DMS153 (cell line): ENCODE results near the gene TEAD4.

Experiments used
- DNase-seq: peaks from one replicate; lab custom pipeline; 2025; lab: John Stamatoyannopoulos, UW

Gene TEAD4

DNA sequence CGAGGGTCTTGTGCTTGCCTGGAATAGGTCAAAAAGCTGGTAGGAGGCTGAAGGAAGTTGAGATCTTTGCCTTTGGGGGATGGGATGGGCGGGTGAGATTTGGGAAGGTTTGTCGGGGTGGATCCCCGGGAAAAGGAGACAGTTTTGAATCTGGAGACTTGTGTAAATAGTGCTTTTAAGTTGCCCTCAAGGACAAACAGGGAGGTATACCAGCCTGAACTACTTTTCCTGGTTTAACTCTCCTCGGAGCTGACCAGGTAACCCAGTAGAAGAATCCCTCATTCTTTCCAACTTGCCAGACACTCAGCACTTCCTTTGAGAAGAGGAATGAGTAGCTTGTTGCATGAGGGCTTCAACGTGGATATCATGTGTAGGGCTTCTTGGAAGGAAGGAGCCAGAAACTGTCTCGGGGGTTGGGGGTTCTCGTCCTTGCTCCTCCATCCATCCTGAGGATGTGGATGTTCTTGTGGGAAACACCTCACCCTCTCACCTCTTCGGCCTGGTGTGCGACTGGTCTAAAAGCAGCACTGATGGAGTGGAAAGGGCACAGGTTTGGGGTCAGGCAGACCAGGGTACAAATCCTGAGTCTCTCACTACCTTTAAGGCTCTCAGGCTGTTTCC is 1.9 kb downstream of the TEAD4 start:
- no peak for DNase-seq

DNA sequence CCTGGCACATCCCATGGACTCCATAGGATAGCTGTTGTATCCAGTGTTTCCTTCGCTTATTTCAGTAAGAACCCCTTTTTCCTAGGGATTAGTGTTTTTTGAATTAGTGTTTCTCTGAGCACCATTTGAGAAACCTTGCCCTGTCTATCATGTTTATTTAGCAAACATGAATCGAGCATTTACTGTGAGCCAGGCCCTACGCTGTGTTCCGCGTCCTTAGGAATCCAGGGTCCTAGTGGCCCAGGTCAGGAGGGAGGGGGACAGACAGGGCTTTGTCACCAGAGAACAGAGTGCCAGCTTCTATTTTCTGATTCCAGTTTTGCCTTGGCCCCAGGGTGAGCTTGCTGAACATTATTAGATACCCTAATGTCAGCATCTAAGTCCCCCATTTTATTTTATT is 2.5 kb downstream of the TEAD4 start:
- DNase-seq: no peak

DNA sequence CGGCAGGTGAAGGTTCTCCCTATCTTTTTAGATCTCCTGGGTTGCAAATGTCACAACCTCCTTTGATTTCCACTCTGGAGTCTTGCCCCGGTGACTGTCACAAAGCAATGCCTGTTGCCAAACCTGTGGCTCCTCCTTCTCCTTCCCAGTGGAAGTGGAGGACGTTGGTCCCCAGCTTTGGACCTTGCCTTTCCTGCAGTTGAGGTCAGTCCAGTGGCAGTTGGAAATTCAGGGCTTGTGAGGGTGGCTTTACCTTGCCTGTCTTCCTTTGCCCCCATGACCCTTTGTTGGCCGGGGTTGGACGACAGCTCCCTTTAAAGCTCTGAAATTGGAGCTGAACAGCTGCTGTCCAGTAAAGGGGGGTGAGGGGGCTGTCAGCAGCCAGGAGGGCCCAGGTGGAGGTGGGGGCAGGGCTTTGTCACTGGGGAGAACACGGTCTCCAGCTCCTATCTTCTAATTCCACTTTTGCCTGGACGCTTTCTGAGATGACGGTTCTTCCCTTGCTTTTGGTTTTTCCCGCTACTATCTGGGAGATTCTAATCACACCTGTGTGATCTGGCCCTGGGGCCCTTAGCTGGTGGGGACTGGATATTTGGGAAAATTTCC is 4.1 kb downstream of the TEAD4 start:
- DNase-seq: no peak

DNA sequence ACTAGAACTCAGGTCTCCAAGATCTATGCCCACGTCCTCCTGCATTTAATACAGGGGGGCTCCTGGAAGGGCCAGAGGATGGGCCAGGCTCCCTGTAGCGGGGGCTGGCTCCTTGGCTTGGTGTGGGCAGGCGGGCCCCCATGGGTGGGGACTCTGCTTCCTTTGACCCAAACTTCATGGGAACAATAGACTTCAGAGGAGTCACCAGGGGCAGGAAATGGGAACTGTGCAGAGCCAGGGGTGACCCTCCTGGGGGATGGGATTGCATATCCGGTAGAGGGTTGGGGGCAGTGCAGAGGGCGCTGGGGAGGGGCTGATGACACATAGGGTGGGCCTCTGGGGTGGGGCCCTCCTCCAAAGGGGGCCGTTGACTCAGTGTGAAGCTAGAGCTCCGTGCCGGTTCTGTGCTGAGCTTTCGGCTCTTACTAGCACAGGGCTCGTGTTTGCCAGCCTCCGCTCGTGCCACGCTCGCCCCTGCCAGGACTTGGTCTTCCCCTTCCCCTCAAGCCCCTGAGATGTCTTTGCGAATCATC is 4.6 kb downstream of the TEAD4 start:
- DNase-seq: no peak

DNA sequence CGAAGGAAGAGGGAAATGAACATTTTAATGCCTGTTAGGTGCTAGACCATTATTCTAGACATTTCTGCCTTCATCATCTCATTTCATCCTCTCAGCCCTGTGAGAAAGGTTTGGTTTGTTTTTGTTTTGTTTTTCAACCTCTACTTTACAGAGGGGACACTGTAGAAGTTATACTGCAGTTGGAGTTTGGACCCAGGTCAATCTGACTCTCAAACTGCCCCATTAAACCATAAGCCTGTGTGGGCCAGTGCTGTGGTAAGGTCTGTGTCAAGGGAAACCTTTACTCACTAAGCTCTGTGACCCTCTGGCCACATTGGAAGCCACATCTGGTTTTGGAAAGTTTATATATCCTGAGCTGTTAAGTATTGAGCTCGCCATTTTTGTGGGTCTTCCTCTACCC is 8.5 kb downstream of the TEAD4 start:
- no peak for DNase-seq

DNA sequence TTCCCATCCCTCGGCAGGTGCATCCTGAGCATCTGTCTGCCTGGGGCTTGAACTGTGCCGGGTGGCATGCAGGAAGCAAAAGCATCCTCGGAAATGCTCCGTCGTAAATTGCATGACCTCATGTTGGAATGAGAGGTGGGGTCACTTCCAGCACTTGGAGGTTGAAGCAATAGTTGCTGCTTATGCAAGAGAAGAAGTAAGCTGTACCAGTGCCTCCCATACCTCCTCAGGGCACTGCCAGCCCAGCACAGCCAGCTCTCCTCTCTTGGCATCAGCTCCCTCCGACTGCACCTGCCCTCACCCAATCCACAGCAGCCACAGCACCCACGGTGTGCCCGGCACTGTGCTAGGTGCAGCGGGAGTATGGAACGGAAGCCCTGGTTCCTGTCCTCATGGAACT is 11.5 kb downstream of the TEAD4 start:
- DNase-seq: no peak

DNA sequence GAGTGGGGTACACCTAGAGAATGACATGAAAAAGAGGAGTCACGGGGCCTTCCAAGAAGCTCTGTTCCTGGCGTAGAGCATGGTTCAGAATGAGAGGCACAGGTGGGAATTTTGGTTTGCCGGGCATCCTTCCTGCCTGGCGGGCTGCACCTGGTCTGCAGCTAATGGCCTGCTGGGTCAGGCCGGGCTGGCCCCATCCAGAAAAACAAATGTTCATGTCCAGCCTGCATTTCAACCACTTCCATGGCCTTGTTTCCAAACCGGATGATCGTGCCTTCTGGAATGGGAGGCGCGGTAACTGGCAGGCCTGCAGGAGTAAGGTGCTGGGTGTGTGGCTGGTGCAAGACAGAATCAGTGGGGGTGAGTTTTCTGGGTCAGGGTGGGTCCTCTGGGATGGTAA is 14.4 kb downstream of the TEAD4 start:
- DNase-seq: no peak

DNA sequence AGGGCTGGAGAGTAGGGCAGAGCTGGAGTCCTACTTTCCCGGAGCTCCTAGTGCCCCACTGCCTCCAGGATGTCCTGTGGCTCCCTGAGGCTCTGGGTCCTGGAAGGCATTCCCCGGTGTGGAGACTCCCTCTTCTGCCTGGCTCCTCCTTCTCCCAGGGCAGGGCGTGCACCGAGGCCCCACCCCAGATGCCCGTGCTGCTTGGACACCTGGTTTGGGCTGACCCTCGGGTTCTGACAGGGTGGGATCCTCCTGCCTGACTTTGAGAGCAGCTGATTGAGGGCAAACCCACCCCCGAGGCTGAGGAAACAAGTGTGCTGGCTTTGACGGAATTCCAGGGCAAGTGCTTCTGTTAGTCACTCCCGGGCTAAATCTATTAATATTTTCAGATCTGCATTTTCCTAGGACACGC is 15.4 kb downstream of the TEAD4 start:
- DNase-seq: no peak

DNA sequence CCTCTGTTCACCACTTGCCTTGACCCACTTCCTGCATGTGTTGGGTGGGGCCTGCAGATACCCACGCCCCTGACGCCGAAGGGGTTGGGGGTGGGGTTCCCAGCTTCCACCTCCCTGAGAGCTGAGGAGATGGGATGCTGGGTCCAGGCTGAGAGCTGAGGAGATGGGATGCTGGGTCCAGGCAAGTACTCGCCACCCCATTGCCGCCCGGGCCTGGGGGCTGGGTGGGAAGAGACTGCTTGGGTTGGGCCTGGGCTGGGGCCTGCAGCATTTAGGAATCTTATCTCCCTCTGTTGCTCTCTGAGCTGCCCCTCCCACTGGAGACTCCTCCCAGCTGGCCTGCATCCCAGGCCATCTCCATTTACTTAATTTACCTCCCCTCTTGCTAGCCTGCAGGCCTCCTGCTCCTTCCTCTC is 17.4 kb downstream of the TEAD4 start:
- DNase-seq: no peak

DNA sequence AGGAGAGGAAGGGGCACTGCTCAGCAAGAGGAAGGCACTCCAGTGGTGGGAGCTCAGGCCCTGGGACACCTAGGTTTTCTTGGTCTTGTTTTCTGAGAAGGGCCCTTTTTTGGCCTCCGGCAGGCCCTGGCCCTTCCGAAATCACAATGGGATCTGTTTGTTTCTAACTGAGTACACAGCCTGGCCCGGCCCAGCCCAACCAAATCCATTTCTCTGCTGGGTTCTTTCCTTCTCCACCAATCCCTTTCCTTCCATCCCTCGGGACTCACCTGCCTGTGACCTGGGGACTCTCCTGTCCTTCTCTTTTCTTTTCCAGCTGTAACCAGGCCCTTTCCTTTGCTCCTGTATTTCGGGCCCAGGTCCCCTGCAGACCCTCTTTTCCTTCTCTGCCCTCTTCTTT is 18.6 kb downstream of the TEAD4 start:
- no peak for DNase-seq

DNA sequence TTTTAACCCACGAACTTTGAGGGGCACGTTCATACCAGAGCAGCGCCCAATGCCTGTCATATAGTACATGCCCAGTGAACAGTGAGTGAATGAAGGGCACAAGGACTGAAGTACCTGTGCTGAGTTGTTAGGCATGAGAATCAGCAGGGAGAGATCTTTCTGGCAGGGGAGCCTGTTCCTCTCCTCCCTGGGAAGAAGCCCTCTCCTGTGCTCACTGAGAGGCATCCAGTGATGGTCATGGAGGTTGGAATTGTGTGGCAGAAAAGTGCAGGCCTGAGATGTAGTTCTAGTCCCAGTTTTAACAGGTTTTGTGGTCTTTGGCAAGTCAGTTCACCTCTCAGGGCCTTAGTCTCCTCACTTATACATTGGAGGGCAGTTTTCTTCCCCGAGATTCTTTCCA is 20.6 kb downstream of the TEAD4 start:
- no peak for DNase-seq

DNA sequence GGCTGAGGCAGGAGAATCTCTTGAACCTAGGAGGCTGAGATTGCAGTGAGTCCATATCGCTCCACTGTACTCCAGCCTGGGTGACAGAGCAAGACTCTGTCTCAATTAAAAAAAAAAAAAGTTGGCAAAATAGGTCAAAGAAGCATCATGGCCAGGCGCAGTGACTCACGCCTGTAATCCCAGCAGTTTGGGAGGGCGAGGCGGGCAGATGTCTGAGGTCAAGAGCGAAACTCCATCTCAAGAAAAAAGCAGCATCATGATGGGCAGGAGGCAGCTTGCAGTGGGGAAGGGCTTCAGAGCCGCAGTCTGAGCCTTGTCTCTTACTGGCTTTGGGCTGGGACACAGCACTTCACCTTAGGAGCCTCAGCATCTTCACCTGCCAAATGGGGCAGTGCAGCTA is 21.4 kb downstream of the TEAD4 start:
- no peak for DNase-seq

DNA sequence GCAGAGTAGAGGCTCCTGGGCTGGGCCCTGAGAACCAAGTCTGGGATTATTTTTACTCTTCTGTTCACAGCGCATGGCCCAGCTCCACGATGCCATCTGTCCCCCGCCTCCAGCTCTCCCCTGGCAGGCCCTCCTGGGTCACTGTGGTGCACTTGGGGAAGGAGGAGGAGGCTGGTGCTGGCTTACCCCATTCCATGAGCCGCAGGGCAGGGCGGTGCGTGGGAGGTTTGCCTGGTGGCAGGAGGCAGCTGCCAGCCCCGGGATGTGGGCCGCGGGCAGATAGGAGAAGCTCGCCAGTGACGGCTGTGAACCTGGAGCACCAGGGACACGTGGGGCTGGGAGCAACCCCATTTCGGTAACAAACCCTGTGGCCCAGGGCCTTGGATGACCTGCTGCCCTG is 23.2 kb downstream of the TEAD4 start:
- DNase-seq: no peak

DNA sequence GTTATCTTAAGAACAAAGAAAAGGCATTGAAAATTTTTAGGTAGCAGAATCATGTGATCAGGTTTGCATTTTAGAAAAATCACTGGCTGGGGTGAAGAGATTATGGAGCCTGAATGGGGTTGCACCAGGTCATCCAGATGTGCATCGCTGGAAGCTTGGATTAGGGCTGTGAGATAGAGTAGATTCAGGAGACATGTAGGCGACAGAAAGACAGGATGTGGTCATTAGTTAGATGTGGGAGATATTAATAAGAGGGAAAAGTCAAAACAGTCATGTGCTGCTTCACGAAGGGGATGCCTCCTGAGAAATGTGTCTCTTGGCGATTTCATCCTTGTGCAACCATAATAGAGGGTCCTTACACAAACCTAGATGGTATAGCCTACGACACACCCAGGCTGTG is 25.1 kb downstream of the TEAD4 start:
- DNase-seq: no peak

DNA sequence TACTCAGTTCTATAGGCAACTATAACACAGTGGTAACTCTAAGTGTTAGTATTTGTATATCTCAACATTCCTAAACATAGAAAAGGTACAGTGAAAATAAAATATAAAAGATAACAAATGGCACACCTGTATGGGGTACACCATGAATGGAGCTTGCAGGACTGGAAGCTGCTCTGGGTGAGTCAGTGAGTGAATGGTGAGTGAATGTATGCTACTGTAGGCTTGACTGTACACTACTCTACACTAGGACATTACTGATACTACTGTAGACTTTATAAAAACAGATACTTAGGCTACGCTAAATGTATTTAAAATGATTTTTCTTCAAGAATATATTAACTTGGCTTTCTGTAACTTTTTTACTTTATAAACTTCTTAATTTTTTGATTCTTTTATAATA is 25.5 kb downstream of the TEAD4 start:
- no peak for DNase-seq

DNA sequence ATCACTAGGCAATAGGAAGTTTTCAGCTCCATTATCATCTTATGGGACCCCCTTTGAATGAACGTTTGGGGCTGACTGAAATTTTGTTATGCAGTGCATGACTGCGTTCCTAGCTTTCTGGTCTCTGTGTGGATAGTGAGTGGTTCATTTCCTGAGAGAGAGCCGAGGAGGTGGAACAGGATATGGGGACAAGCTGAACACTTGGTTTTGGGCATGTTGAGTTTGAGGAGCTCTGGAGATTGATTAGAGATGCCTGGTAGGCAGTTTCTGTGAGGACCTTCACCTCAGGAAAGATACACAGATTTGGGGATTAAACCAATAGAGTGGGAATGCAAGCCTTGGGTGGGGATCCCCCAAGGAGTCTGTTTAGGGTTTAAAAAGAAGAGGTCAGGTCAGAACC is 27.7 kb downstream of the TEAD4 start:
- no peak for DNase-seq

DNA sequence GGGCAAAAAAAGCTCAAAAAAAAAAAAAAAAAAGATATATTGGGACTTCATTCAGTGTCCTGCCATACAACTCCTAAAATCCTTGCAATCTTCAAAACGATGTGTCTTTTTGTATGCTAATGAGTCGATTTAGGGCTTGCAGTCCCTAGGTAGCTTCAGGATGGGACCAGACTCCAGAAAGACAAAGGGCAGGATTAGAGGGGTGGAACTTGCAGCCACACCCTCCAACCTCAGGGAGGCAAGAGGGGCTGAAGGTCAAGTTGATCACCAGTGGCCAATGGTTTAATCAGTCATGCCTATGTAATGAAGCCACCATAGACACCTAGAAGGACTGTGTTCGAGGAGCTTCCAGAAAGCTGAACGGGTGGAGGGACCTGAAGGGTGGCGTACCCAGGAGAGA is 29.3 kb downstream of the TEAD4 start:
- no peak for DNase-seq

DNA sequence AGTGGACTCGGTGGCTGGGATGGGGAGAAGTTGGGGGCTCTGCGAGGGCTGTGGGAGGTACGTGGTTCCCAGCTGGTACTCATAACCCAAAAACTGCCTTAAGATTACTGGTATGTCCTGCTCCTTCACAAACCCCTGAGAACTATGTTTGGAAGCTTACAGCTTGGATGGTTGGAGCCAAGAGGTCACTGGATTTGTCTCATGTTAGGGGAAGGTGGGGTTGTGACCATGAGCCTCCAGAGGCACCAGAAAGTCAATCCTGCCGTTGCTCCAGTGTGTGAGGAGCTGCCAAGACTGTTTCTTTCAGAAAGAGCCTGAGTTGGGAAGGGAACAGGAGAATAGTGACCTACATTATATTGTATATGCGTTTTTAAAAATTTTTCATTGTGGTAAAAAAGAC is 33.5 kb downstream of the TEAD4 start:
- no peak for DNase-seq

DNA sequence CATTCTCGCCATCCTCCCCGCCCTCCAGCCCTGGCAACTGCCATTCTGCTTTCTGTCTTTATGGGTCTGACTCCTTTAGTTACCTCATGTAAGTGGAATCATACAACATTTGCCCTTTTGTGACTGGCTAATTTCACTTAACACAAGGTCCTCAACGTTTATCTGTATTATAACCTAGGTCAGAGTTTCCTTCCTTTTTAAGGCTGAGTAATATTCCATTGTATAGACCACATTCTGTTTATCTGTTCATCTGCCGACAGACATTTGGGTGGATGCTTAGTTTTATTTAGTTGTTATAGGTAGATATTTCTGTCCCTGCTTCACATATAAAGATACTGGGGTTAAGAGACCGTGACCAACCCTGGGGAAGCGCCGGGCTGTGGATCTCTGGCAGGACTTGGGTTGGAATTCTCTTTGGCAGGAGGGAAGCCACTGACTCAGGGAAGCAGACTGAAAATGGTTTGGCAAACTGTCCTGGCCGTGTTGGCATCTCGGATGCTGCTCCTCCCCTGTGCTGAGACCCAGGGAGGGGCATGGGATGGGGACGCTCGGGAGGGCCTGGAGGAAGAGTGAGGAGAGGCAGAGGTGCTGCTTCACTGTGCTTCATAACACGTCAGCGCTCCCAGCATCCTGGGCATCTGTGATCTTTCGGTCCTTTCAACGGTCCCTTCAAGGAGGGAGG is 38.9 kb downstream of the TEAD4 start:
- DNase-seq: no peak

DNA sequence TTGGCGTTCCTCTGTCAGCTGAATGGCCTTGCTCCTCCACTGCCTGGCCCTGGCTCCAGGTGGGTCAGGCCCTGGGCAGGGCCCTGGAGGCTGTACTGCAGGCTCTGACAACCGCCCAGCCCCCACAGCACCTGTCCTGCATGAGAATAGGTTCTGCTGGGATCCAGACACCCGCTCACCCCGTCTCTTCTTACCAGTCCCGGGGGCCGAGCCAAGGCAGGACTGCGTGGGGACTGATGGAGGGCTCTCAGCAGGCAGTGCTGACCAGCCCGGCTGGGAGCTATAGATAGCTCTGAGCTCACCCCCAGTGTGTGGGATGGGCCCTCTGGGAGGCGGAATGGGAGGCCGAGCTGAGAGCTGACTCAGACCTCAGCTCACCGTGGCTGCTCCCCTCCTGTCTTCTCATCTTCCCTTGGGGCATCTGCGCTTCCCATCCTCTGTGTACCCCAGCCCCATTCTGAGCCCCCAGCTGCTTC is 39.6 kb downstream of the TEAD4 start:
- no peak for DNase-seq

DNA sequence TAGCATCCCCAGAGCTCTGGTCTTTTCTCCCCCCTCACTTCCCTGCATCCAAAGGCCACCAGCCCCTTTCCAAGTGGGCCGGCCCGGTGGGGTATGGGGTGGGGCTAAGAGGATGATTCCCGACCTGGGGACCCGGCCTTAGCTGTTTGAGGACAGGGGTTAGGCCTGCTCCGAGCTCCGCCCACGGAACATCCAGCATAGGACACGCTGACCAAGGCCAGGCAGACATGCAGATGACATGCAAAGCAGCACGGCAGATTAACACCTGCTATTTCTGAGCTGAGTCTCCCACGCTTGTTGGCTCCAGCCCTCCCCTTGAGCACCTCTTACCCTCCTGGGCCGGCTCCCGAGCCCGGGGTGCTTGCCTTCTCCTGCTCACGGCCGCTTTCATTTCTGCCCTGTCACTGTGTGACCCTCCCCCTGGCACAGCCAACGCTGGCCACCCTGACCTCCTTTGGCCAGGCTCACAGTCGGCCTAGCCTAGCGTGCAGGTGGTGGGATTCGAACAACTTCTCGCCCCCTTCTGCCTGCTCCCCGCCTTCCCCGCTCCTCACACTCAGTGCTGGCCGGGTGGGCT is 40.2 kb downstream of the TEAD4 start:
- no peak for DNase-seq

DNA sequence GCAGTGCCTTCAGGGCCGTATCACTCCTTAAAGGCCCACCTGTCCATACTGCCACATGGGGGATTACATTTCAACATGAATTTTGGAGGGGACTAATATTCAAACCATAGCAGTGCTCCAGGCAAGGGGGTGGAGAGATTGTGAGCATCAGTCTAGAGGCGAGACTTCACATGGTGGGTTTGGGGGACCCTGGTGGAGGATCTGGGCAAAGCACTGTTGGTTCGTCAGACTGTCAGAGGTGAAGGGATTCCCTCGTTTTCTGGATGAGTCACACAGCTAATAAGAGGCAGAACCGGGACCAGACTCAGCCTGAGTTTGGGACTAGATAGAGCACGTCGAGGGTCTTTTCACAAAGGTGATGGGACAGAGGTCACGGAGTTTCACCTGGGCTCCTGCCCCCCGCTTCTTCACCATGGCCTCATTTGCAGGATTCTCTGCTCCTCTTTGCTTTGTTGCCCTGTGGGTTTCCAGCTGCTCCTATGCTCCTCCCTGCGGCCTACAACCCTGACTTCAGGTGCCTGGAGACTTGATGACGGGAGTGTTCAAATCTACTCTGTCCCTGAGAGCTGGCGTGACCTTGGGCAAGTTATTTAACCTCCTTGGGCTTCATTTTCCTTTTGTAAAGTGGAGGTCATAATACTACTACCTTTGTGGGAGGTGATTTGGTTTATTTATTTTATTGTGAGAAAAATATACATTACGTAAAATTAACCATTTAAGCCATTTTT is 41.5 kb downstream of the TEAD4 start:
- no peak for DNase-seq
